ENCODE measurements around the gene PSAPL1.

PSAPL1 gene

GRCh38 chr4:7431696-7432530 lies 2.8 kb downstream of the PSAPL1 start:
- in situ Hi-C loops (cut with HindIII; ENCODE audit: low sequenced_read_pairs), result no loop called here

GRCh38 chr4:7430965-7431695 lies 3.6 kb downstream of the PSAPL1 start:
- in situ Hi-C loops (cut with HindIII; ENCODE audit: low sequenced_read_pairs), result no loop called here

GRCh38 chr4:7430368-7430964 lies 4.3 kb downstream of the PSAPL1 start:
- in situ Hi-C loops (cut with HindIII; ENCODE audit: low sequenced_read_pairs), result no loop called here

GRCh38 chr4:7429601-7430078 lies 5.1 kb downstream of the PSAPL1 start:
- in situ Hi-C loops (cut with HindIII; ENCODE audit: low sequenced_read_pairs), result no loop called here

GRCh38 chr4:7429069-7429416 lies 5.7 kb downstream of the PSAPL1 start:
- in situ Hi-C loops (cut with HindIII; ENCODE audit: low sequenced_read_pairs), result no loop called here

- in situ Hi-C loops (cut with HindIII; ENCODE audit: low sequenced_read_pairs), result no loop called here
Measured at GRCh38 chr4:7428261-7429068, 6.3 kb downstream of the PSAPL1 start.

GRCh38 chr4:7427831-7428260 lies 6.9 kb downstream of the PSAPL1 start:
- in situ Hi-C loops (cut with HindIII; ENCODE audit: low sequenced_read_pairs), result no loop called here

GRCh38 chr4:7427361-7427760 lies 7.4 kb downstream of the PSAPL1 start:
- in situ Hi-C loops (cut with HindIII; ENCODE audit: low sequenced_read_pairs), result no loop called here

- in situ Hi-C loops (cut with HindIII; ENCODE audit: low sequenced_read_pairs), result no loop called here
Measured at GRCh38 chr4:7426525-7427171, 8.1 kb downstream of the PSAPL1 start.

- in situ Hi-C loops (cut with HindIII; ENCODE audit: low sequenced_read_pairs), result no loop called here
Measured at GRCh38 chr4:7425591-7426468, 8.9 kb downstream of the PSAPL1 start.

GRCh38 chr4:7425124-7425523 lies 9.6 kb downstream of the PSAPL1 start:
- in situ Hi-C loops (cut with HindIII; ENCODE audit: low sequenced_read_pairs), result no loop called here

GRCh38 chr4:7424553-7425111 lies 10.1 kb downstream of the PSAPL1 start:
- in situ Hi-C loops (cut with HindIII; ENCODE audit: low sequenced_read_pairs), result no loop called here

- in situ Hi-C loops (cut with HindIII; ENCODE audit: low sequenced_read_pairs), result no loop called here
Measured at GRCh38 chr4:7423801-7424552, 10.8 kb downstream of the PSAPL1 start.

GRCh38 chr4:7423391-7423790 lies 11.3 kb downstream of the PSAPL1 start:
- in situ Hi-C loops (cut with HindIII; ENCODE audit: low sequenced_read_pairs), result no loop called here

GRCh38 chr4:7422898-7423180 lies 11.9 kb downstream of the PSAPL1 start:
- in situ Hi-C loops (cut with HindIII; ENCODE audit: low sequenced_read_pairs), result no loop called here

- in situ Hi-C loops (cut with HindIII; ENCODE audit: low sequenced_read_pairs), result no loop called here
Measured at GRCh38 chr4:7422151-7422897, 12.4 kb downstream of the PSAPL1 start.

GRCh38 chr4:7421356-7422150 lies 13.2 kb downstream of the PSAPL1 start:
- in situ Hi-C loops (cut with HindIII; ENCODE audit: low sequenced_read_pairs), result no loop called here
